NCI-H1930 (cell line): Measurements from ENCODE around the gene KIAA1755.
"Not testable (repeated sequence)": the region's sequence is repeated elsewhere in the genome, so short reads cannot be mapped to it uniquely, and the experiment has no call there.

Experiments used
- DNase-seq, 2 experiments: peaks; one replicate each; lab custom pipeline; 2025; lab: John Stamatoyannopoulos, UW

The KIAA1755 gene

GRCh38 chr20:38290829-38291814 lies 30.6 kb upstream of the KIAA1755 start:
- no peak for DNase-seq

DNA sequence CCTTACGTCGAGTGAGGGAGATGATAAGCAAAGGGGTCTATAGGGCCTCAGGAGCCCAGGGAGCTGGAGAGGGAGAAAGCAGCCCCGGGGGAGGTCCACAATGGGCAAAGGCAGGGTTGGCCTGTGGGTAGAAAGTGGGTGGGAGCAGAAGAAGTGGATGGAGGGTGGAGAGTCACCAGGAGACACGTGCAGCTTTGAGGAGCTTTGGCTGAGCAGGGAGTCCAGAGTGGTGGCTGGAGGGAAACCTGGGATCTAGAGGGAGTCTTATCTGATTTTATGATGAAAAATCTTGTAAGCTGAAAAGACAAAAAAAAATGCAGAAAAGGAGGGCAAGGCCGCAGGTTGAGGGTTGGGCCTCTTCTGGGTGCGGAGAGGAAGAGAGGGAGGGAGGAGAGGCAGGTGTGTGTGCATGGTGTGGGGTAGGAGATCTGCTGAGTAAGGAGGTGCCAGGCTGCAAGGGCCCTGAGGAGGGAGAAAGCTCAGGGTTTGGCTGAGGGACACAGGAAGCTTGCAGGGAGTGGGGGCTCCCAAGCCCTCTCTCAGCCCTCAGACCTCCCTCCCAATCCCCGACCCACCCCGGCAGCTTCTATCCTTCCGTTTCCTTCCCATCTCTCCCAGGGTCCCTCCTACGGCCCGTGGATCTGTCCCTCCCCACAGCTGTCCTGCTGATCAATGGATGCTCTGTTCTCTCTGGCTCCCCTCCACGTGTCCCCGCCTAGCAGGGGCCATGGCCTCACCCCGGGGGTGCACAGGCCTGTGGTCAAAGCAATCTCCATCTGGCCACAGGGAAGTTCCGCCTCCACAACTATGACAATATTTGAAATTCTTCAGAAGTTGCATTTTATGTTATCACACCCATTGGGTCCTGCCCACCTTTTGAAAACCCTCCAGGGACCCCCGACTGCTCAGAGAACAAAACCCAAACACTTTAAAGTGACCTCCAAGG lies 26.3 kb upstream of the KIAA1755 start:
- DNase-seq: no peak

DNA sequence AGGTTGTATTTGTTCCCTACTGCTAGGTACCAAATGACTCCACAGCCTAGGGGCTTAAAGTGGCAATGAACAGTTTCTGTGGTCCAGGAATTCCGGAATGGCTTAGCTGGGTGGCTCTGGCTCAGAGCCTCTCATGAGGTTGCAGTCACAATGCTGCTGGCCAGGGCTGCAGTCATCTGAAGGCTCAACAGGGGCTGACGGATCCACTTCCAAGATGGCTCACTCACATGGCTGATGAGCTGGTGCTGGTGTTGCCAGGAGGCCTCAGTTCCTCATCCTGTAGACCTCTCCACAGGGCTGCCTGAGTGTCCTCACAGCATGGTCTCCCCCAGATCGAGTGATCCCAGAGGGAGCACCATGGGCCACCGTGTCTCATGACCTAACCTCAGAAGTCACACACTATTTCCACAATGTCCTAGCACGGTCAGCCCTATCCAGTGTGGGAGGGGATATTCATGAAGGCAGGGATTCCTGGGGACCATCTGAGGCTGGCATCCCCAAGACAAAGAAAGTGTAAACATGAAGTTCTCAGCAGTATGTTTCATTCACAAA lies 24.4 kb upstream of the KIAA1755 start:
- no peak for DNase-seq

DNA sequence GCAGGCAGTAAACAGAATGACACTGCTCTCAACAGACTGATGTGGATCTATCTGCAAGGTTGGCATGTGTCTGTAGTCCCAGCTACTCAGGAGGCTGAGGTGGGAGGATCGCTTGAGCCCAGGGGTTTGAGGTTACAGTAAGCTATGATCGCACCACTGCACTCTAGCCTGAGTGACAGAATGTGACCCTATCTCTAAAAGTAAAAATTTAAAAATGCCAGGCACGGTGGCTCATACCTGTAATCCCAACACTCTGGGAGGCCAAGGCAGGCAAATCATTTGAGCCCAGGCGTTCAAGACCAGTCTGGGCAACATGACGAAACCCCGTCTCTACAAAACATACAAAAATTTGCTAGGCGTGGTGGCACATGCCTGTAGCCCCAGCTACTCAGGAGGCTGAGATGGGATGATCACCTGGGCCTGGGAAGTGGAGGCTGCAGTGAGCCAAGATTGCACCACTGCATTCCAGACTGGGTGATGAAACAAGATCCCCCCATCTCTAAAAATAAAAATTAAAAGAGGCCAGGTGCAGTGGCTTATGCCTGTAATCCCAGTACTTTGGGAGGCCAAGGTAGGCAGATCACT lies 23.6 kb upstream of the KIAA1755 start:
- not testable (repeated sequence) for DNase-seq

GRCh38 chr20:38283236-38283635 lies 22.7 kb upstream of the KIAA1755 start:
- no peak for DNase-seq

DNA sequence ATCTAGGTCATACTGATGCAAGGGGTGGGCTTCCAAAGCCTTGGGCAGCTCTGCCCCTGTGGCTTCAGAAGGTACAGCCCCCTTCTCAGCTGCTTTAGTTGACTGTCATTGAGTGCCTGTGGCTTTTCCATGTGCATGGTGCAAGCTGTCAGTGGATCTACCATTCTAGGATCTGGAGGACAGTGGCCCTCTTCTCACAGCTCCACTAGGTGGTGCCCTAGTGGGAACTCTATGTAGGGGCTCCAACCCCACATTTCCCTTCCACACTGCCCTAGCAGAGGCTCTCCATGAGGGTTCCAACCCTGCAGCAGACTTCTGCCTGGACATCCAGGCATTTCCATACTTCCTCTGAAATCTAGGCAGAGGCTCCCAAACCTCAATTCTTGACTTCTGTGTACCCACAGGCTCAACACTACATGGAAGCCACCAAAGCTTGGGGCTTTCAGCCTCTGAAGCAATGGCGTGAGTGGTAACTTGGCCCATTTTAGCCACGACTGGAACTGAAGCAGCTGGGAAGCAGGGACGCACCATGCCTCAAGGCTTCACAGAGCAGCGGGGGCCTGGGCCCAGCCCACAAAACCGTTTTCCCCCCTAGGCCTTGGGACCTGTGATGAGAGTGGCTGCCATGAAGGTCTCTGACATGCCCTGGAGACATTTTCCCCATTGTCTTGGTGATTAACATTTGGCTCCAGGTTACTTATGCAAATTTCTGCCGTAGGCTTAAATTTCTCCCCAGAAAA lies 20.8 kb upstream of the KIAA1755 start:
- not testable (repeated sequence) for DNase-seq

GRCh38 chr20:38278763-38279162 lies 18.2 kb upstream of the KIAA1755 start:
- DNase-seq: no peak

GRCh38 chr20:38278131-38278530 lies 17.6 kb upstream of the KIAA1755 start:
- no peak for DNase-seq

- no peak for DNase-seq
These were observed 17.2 kb upstream of the KIAA1755 start for GRCh38 chr20:38277691-38278090.

GRCh38 chr20:38277285-38277684 lies 16.8 kb upstream of the KIAA1755 start:
- no peak for DNase-seq

DNA sequence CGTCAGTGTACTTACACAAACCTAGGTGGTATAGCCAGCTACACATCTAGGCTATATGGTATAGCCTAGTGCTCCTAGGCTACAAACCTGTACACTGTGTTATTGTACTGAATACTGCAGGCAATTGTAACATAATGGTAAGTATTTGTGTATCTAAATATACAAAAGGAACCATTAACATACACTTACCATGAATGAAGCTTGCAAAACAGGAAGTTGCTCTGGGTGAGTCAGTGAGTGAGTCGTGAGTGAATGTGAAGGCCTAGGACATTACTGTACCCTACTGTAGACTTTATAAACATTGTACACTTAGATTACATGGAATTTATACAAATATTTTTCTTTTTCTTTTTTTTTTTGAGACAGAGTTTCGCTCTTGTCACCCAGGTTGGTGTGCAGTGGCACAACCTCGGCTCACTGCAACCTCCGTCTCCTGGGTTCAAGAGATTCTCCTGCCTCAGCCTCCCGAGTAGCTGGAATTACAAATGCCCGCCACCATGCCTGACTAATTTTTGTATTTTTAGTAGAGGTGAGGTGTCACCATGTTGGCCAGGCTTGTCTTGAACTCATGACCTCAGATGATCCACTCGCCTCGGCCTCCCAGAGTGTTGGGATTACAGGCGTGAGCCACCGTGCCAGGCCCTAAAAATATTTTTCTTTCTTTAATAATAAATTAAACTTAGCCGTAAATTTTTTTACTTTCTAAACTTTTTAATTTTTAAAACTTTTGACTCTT lies 15.4 kb upstream of the KIAA1755 start:
- no peak for DNase-seq

- no peak for DNase-seq
These were observed 12.4 kb upstream of the KIAA1755 start for GRCh38 chr20:38272961-38273360.

GRCh38 chr20:38272398-38272797 lies 11.9 kb upstream of the KIAA1755 start:
- DNase-seq: no peak

DNA sequence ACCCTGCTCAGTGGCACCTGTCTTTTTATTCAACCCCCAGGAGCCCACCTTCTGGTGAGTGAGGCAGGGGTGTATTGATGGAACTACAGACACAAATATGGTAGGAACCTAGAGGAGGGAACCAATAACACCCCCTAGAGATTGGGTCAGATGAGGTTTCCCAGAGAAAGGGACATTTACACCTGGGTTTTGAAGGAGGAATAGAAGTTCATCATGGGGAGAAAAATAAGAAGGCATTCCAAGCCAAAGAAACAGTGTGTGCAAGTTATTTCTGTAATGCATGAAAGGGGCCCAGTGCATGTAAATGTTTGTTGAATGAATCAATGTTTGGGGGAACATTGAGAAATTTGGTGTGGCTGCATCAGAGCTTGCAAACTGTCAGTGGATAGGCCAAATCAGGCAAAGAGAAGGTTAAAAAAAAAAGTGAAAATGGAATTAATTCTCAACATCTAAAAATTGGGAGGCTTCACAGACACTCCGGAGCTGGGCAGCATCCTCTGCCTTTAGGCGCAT lies 11.1 kb upstream of the KIAA1755 start:
- DNase-seq: no peak

GRCh38 chr20:38270869-38271605 lies 10.5 kb upstream of the KIAA1755 start:
- DNase-seq: no peak

GRCh38 chr20:38269715-38270114 lies 9.2 kb upstream of the KIAA1755 start:
- DNase-seq: no peak

DNA sequence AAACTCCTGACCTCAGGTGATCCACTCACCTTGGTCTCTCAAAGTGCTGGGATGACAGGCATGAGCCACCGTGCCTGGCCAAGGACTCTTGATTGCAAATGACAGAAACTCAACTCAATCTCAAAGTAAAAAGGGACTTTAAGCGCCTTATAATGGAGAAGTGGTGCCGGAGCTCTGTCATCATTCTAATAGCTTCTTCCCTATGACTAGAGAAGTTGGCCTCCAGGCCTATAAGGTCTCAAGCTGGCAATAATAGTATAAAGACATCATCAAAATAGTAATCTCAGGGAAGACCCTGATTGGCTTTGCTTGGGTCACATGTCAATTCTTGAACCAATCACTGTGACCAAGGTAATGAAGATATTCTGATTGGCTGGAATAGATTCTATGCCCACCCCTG lies 8.5 kb upstream of the KIAA1755 start:
- DNase-seq: no peak

DNA sequence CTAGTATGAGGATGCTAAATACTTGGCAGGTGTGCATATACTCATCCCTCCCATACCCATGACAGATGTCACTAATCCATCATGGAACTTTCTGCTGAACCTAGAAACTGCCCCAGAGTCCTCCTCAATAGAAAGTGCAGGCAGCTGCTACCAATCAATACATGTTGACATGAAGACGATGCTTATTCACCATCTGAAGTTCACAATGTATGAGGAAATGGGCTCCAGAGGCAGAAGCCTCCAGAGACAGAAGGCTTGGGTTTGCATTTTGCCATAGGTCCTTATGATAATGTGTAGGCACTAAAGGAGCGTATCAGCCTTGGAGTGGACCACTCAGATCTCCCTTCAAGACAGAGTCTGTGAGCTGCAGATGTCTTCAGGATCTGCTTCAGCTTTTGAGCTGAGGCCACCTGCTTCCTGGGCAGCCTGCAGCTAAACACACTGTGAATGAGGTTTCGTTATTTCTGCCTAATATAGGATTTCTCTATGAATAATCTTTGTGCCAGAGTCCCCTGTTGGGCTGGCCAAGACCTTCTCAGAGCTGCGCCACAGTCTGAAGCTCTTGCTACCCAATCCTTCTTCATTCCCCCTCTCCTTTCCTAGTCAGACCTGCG lies 7.5 kb upstream of the KIAA1755 start:
- DNase-seq: no peak

DNA sequence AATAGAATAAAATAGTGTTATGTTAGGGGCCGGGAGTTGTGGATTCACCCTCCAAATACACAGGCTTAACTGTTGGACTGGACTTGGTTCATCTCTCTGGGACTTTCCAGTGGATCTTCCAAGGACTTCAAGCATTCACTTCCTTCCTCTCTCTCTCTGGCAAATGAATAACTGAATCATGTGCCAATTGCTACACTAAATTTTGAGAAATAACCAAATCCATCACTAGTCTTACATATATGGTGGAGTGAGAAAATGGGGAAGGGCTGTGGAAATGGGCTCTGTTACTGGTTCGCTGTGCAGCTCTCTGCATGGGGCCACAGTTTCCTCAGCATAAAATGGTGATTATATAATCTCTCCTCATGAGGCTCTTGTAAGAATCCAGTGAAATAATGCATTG lies 6.8 kb upstream of the KIAA1755 start:
- no peak for DNase-seq
